GM19324 (cell line): ENCODE measurements around the gene DNAJB4.
"Not testable (repeated sequence)": the region's sequence is repeated elsewhere in the genome, so short reads cannot be mapped to it uniquely, and the experiment has no call there.

Experiments used
- ATAC-seq: cut with Tn5 transposase; IDR thresholded peaks from one replicate; pipeline ENCODE4 v1.9.1; 2021; ENCODE audit warnings: mild to moderate bottlenecking, moderate library complexity; ENCODE audit not compliant: unreplicated experiment, low FRiP score

DNAJB4 gene

GRCh38 chr1:78004719-78005447 is at the start of gene DNAJB4:
Gene DNAJB4 (plus strand): TSS chr1:78004939. CDS start chr1:78005111, 172 bp downstream.
- ATAC-seq, result peak; percentile 99

GRCh38 chr1:77955709-77956108 is 49.0 kb upstream of the DNAJB4 start:
- ATAC-seq, result no peak

GRCh38 chr1:77956464-77956863 is 48.3 kb upstream of the DNAJB4 start:
- no peak for ATAC-seq

GRCh38 chr1:77958391-77958790 is 46.3 kb upstream of the DNAJB4 start:
- no peak for ATAC-seq

GRCh38 chr1:77958850-77959249 is 45.9 kb upstream of the DNAJB4 start:
- ATAC-seq, result no peak

- no peak for ATAC-seq
Observed at GRCh38 chr1:77961392-77961791, 43.3 kb upstream of the DNAJB4 start.

- no peak for ATAC-seq
Observed at GRCh38 chr1:77966291-77966690, 38.4 kb upstream of the DNAJB4 start.

- ATAC-seq, result no peak
Observed at GRCh38 chr1:77970192-77970591, 34.5 kb upstream of the DNAJB4 start.

- ATAC-seq, result no peak
Observed at GRCh38 chr1:77972080-77972479, 32.7 kb upstream of the DNAJB4 start.

- ATAC-seq, result no peak
Observed at GRCh38 chr1:77975386-77975785, 29.4 kb upstream of the DNAJB4 start.

- no peak for ATAC-seq
Observed at GRCh38 chr1:77975907-77976306, 28.8 kb upstream of the DNAJB4 start.

- ATAC-seq, result no peak
Observed at GRCh38 chr1:77976433-77977076, 28.2 kb upstream of the DNAJB4 start.

- no peak for ATAC-seq
Observed at GRCh38 chr1:77977989-77978292, 26.8 kb upstream of the DNAJB4 start.

GRCh38 chr1:77978293-77978968 is 26.3 kb upstream of the DNAJB4 start:
- peak; percentile 60 for ATAC-seq

GRCh38 chr1:77978969-77979876 is 25.5 kb upstream of the DNAJB4 start, which contains the start of gene FUBP1:
Gene FUBP1 (minus strand): TSS chr1:77979072. CDS start chr1:77979004, 68 bp downstream.
- ATAC-seq, result peak; percentile 84

GRCh38 chr1:77983352-77983996 is 21.3 kb upstream of the DNAJB4 start:
- not testable (repeated sequence) for ATAC-seq

GRCh38 chr1:77983997-77984355 is 20.8 kb upstream of the DNAJB4 start:
- ATAC-seq, result no peak

GRCh38 chr1:77984629-77985028 is 20.1 kb upstream of the DNAJB4 start:
- no peak for ATAC-seq

GRCh38 chr1:77986810-77987209 is 17.9 kb upstream of the DNAJB4 start:
- no peak for ATAC-seq

- no peak for ATAC-seq
Observed at GRCh38 chr1:77987919-77988318, 16.8 kb upstream of the DNAJB4 start.
